Prostate gland (tissue), 2 donors: ENCODE data around the gene CD300E.
A peak's percentile ranks its signal among the peaks of the same experiment; 100 is the strongest.

ENCODE experiments used
- CTCF ChIP-seq, 4 experiments: fragments of 200-600 bp in 2 of 4; fragments of 450-650 bp in 2 of 4; sonication (generic) in 2 of 4; IDR thresholded peaks; 1 replicate in 3 of 4; 2 replicates in 1 of 4; pipeline ENCODE4 v1.5.1; 2016 to 2019; ENCODE audit warnings: antibody characterized with exemption in 4 of 4, mild to moderate bottlenecking in 2 of 4, moderate library complexity in 2 of 4
- POLR2AphosphoS5 ChIP-seq: sonication (generic); formaldehyde crosslinking; IDR thresholded peaks from one replicate; pipeline ENCODE4 v1.6.1; 2017; ENCODE audit warnings: antibody characterized with exemption

- TF ChIP-seq POLR2AphosphoS5 = peak; percentile 20
- no peak for TF ChIP-seq CTCF (IDR thresholded peaks at IDR 0.05)
These were observed 47.7 kb upstream of the CD300E start for GRCh38 chr17:74671031-74671771.
